Stomach (tissue), 9 donors: ENCODE results near the gene DHRS4. TPM values are rescaled to one million over a fixed set of nuclear protein-coding genes. Genes with fewer than 3 reads are reported as not detected.
"Not testable (repeated sequence)": the region's sequence is repeated elsewhere in the genome, so short reads cannot be mapped to it uniquely, and the experiment has no call there.

Source experiments
- DNase-seq, 2 donors: peaks; one replicate each; pipeline versions ENCODE4 v3.0.0 to v3.0.0-alpha.2; 2013 to 2019
- H3K27ac ChIP-seq, 5 donors: fragments of 200-600 bp in 4 of 5; sonication (generic) in 4 of 5; one replicate each; pipeline ENCODE4 v1.5.1; 2013 to 2019; ENCODE audit warnings: mild to moderate bottlenecking in 1 of 5, moderate library complexity in 1 of 5
- H3K27me3 ChIP-seq, 3 donors: fragments of 200-600 bp; sonication (generic); one replicate each; pipeline ENCODE4 v1.5.1; 2017 to 2019; ENCODE audit warnings: mixed run types in 1 of 3
- H3K36me3 ChIP-seq, 4 donors: fragments of 200-600 bp; sonication (generic); 1 replicate in 3 of 4; 2 replicates in 1 of 4; pipeline ENCODE4 v1.5.1; 2016 to 2019
- H3K4me1 ChIP-seq, 4 donors: fragments of 200-600 bp; sonication (generic); one replicate each; pipeline ENCODE4 v1.5.1; 2016 to 2019
- H3K4me3 ChIP-seq, 4 donors: fragments of 200-600 bp; sonication (generic) in 3 of 4; one replicate each; pipeline ENCODE4 v1.5.1; 2016 to 2019; ENCODE audit warnings: mild to moderate bottlenecking in 1 of 4
- H3K9me3 ChIP-seq, 4 donors: fragments of 200-600 bp; sonication (generic); one replicate each; pipeline ENCODE4 v1.5.1; 2016 to 2019
- CTCF ChIP-seq, 7 experiments: fragments of 450-650 bp in 4 of 7; fragments of 200-600 bp in 3 of 7; sonication (generic) in 3 of 7; IDR thresholded peaks; one replicate each; pipeline ENCODE4 v1.5.1; 2016 to 2019; ENCODE audit warnings: antibody characterized with exemption in 7 of 7, control low read depth in 2 of 7, mild to moderate bottlenecking in 1 of 7
- EP300 ChIP-seq: sonication (generic); formaldehyde crosslinking; IDR thresholded peaks from one replicate; pipeline ENCODE4 v1.6.1; 2017; ENCODE audit warnings: antibody characterized with exemption
- POLR2AphosphoS5 ChIP-seq, 3 donors: sonication (generic); formaldehyde crosslinking; IDR thresholded peaks; one replicate each; pipeline ENCODE4 v1.6.1; 2016; ENCODE audit warnings: antibody characterized with exemption in 3 of 3
- WGBS, 5 donors: extraction: QIAGEN DNeasy Blood & Tissue Kit in 3 of 5; methylation state at CpG; one replicate each; pipeline versions ENCODE4 v1.1.5 to v1.1.7; 2013 to 2018; 5-methylcytosine and 5-hydroxymethylcytosine counted together
- intact Hi-C: fragments of 100-400 bp; cut with DNase I; formaldehyde crosslinking; loops from one replicate; pipeline ENCODE4 v1.15.1; 2023; ENCODE audit warnings: low total_unique reads
- polyA plus RNA-seq, 3 donors: library from polyadenylated mRNA; stranded (reverse); fragments of 200-250 nt; gene quantifications; one replicate each; pipeline ENCODE4 v1.2.3, GENCODE V29; 2013
- total RNA-seq, 5 donors: library from RNA; depleted of rRNA; stranded (reverse); fragments of >200 nt; gene quantifications; one replicate each; pipeline versions ENCODE4 v1.1.0 to v1.2.3, GENCODE V29; 2014 to 2016
- donor health status: healthy with polysubstance abuse.
- donor health status: Bipolar disorder and iron deficiency.
- donor health status: healthy.

Gene DHRS4
- total and polyA plus RNA-seq, 8 donors, result 29.0 to 114 (median 42.3) TPM

- H3K36me3 ChIP-seq, result no peaks in the 10 kb centered on the region
- intact Hi-C loops, result no loop called here
- H3K4me3 ChIP-seq, result no peak overlapping the region
- H3K27me3 ChIP-seq, result no peaks in the 10 kb centered on the region
- peak overlapping the region in 4 of 5 donors; percentile 6 to 85 (median 46) for H3K27ac ChIP-seq
- peak; percentile 15 to 62 for DNase-seq
- H3K4me1 ChIP-seq, result peaks cover 0 to 47% (median 41%) of the 10 kb centered on the region in 4 donors
- TF ChIP-seq CTCF (IDR thresholded peaks at IDR 0.05) (no peak), POLR2AphosphoS5 (IDR thresholded peaks at IDR 0.05) (peak in 2 of 3 donors; percentile 4 to 20), EP300 (no peak)
- WGBS, 5 donors, result 45 to 52% (median 49%) methylated on average over 4 of the region's 4 CpGs
- no peaks in the 10 kb centered on the region for H3K9me3 ChIP-seq
These were observed 31.5 kb downstream of the DHRS4 start for GRCh38 chr14:23984891-23985602.

GRCh38 chr14:23988223-23988606 is 34.6 kb downstream of the DHRS4 start:
- H3K9me3 ChIP-seq, H3K36me3 ChIP-seq, intact Hi-C loops, H3K27me3 ChIP-seq: not testable (repeated sequence)
- 57 to 70% (median 60%) methylated on average over 1 to 6 of the region's 6 CpGs for WGBS, 5 donors
- peak in 1 of 7 experiments; percentile 0 for TF ChIP-seq CTCF (IDR thresholded peaks at IDR 0.05)
- peaks cover 0 to 49% (median 42%) of the 10 kb centered on the region in 4 donors for H3K4me1 ChIP-seq
- H3K27ac ChIP-seq, result peak overlapping the region; percentile 67 to 92 (median 80)
- peak in 1 of 2 donors; percentile 30 for DNase-seq
- peak overlapping the region in 3 of 4 donors; percentile 17 to 51 (median 39) for H3K4me3 ChIP-seq

- Histone ChIP-seq H3K4me3 (peak within 1 kb of the TSS; percentile 17 to 51 (median 34)), H3K4me1 (peaks cover 0 to 49% (median 42%) of the 10 kb centered on the region in 4 donors), H3K27ac (peak within 1 kb of the TSS; percentile 67 to 92 (median 80))
- intact Hi-C loops, H3K9me3 ChIP-seq, H3K27me3 ChIP-seq, H3K36me3 ChIP-seq: not testable (repeated sequence)
- peak; percentile 91 to 95 for DNase-seq
- WGBS, 5 donors, result 6 to 31% (median 8%) methylated on average over 14 to 40 of the region's 40 CpGs
- peak in 1 of 7 experiments; percentile 15 for TF ChIP-seq CTCF (IDR thresholded peaks at IDR 0.05)
- peak in 1 of 3 donors; percentile 73 for TF ChIP-seq POLR2AphosphoS5 (IDR thresholded peaks at IDR 0.05)
These were observed 35.2 kb downstream of the DHRS4 start, which contains the start of gene DHRS4L2 for GRCh38 chr14:23988607-23989363. Gene DHRS4L2, plus strand, starts transcription at chr14:23988929. Its CDS starts 19 bp downstream, at chr14:23988948.

GRCh38 chr14:23989734-23990445 is 36.3 kb downstream of the DHRS4 start:
- peak in 1 of 3 donors; percentile 32 for TF ChIP-seq POLR2AphosphoS5 (IDR thresholded peaks at IDR 0.05)
- intact Hi-C loops, H3K36me3 ChIP-seq, H3K27me3 ChIP-seq, H3K4me3 ChIP-seq, H3K9me3 ChIP-seq: not testable (repeated sequence)
- peak overlapping the region in 2 of 5 donors; percentile 80 to 85 for H3K27ac ChIP-seq
- H3K4me1 ChIP-seq, result peaks cover 0 to 47% (median 35%) of the 10 kb centered on the region in 4 donors
- 44 to 62% (median 50%) methylated on average over 6 to 21 of the region's 21 CpGs for WGBS, 5 donors
- DNase-seq, result peak; percentile 73 to 87

- intact Hi-C loops, result not testable (repeated sequence)
- WGBS, 5 donors, result 78 to 92% (median 85%) methylated on average over 1 of the region's 1 CpG
These were observed 37.4 kb downstream of the DHRS4 start for GRCh38 chr14:23990961-23991360.

GRCh38 chr14:23993042-23993441 is 39.5 kb downstream of the DHRS4 start:
- peaks cover 0 to 22% (median 15%) of the 10 kb centered on the region in 4 donors for H3K4me1 ChIP-seq
- WGBS, 5 donors, result 66 to 82% (median 79%) methylated on average over 3 of the region's 3 CpGs
- H3K4me3 ChIP-seq, H3K9me3 ChIP-seq, H3K27me3 ChIP-seq, H3K36me3 ChIP-seq, DNase-seq, H3K27ac ChIP-seq, intact Hi-C loops: not testable (repeated sequence)

More at GRCh38 chr14:23990961-23991360, 37.4 kb downstream of the DHRS4 start:
- H3K27ac ChIP-seq, H3K27me3 ChIP-seq, H3K4me3 ChIP-seq, H3K36me3 ChIP-seq, DNase-seq, H3K9me3 ChIP-seq: not testable (repeated sequence)
- peaks cover 0 to 36% (median 26%) of the 10 kb centered on the region in 4 donors for H3K4me1 ChIP-seq

- H3K4me3 ChIP-seq, H3K27ac ChIP-seq, H3K27me3 ChIP-seq, H3K36me3 ChIP-seq, H3K4me1 ChIP-seq, DNase-seq, H3K9me3 ChIP-seq, intact Hi-C loops: not testable (repeated sequence)
These were observed 42.4 kb downstream of the DHRS4 start for GRCh38 chr14:23996009-23996408.
